Measurements from ENCODE around the gene TSPAN4.

TSPAN4 gene

DNA sequence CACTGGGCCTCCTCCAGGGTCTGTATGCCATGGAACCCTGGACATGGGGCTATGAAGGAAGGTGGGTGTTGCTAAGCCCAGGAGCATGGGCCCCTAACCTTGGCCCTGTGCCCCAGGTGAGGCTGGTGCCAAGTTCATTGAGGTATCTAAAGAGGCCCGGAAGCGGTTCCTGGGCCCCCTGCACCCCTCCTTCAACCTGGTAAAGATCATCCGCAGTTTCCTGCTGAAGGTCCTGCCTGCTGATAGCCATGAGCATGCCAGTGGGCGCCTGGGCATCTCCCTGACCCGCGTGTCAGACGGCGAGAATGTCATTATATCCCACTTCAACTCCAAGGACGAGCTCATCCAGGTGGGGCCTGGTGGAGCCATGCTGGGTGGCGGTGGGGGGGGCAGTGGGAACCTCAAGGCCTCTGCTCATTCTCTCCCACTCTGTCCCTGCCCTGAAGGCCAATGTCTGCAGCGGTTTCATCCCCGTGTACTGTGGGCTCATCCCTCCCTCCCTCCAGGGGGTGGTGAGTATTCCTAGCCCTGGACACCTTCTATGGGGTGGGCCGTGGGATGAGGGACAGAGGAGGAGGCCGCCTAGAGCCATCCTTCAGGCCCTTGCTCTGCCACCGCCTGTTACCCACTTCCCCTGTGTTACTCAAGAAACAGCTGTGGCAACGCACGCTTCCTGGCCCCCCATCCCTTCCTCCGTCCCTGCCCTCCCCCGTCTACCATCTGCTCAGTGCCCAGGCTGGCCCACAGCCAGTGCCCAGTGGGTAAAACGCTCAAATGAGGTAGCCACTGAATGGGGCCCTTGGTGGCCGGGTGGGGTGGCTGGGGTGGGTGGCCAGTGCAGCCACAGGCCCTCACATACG, 20.9 kb upstream of the TSPAN4 start:
- Mint-ChIP-seq H3K27me3 (ENCODE audit: low read depth) (peaks cover 15% of the 10 kb centered on the region), H3K4me3 (peak overlapping the region; percentile 61 to 73 (median 69)), H3K9me3 (no peaks in the 10 kb centered on the region), H3K4me1 (peaks cover 9% of the 10 kb centered on the region), H3K36me3 (ENCODE audit: low read depth) (peaks cover 8% of the 10 kb centered on the region), H3K27ac (no peak overlapping the region)
- TF ChIP-seq, protein P1, sequence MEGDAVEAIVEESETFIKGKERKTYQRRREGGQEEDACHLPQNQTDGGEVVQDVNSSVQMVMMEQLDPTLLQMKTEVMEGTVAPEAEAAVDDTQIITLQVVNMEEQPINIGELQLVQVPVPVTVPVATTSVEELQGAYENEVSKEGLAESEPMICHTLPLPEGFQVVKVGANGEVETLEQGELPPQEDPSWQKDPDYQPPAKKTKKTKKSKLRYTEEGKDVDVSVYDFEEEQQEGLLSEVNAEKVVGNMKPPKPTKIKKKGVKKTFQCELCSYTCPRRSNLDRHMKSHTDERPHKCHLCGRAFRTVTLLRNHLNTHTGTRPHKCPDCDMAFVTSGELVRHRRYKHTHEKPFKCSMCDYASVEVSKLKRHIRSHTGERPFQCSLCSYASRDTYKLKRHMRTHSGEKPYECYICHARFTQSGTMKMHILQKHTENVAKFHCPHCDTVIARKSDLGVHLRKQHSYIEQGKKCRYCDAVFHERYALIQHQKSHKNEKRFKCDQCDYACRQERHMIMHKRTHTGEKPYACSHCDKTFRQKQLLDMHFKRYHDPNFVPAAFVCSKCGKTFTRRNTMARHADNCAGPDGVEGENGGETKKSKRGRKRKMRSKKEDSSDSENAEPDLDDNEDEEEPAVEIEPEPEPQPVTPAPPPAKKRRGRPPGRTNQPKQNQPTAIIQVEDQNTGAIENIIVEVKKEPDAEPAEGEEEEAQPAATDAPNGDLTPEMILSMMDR (IDR thresholded peaks at IDR 0.05; ENCODE audit: unreplicated experiment in 3 of 3), result no peak

- Mint-ChIP-seq H3K27ac (no peak overlapping the region), H3K4me3 (no peak overlapping the region), H3K4me1 (peaks cover 18% of the 10 kb centered on the region), H3K9me3 (no peaks in the 10 kb centered on the region), H3K36me3 (ENCODE audit: low read depth) (peaks cover 8% of the 10 kb centered on the region), H3K27me3 (ENCODE audit: low read depth) (peaks cover 24% of the 10 kb centered on the region)
- TF ChIP-seq, protein P1 (IDR thresholded peaks at IDR 0.05; ENCODE audit: unreplicated experiment in 3 of 3), result no peak
These were observed 19.0 kb upstream of the TSPAN4 start for GRCh38 chr11:823441-824291.

DNA sequence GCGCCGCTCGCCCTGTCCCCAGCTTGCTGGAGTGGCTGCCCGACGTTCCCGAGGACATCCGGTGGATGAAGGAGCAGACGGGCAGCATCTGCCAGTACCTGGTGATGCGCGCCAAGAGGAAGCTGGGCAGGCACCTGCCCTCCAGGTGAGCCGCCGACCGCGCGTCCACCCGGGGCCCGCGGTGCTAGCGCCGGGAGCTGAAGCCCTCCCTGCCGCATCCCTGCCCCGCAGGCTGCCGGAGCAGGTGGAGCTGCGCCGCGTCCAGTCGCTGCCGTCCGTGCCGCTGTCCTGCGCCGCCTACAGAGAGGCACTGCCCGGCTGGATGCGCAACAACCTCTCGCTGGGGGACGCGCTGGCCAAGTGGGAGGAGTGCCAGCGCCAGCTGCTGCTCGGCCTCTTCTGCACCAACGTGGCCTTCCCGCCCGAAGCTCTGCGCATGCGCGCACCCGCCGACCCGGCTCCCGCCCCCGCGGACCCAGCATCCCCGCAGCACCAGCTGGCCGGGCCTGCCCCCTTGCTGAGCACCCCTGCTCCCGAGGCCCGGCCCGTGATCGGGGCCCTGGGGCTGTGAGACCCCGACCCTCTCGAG, 18.3 kb upstream of the TSPAN4 start:
- Mint-ChIP-seq H3K4me1 (peaks cover 24% of the 10 kb centered on the region), H3K9me3 (no peaks in the 10 kb centered on the region), H3K27me3 (ENCODE audit: low read depth) (peaks cover 31% of the 10 kb centered on the region), H3K4me3 (no peak overlapping the region), H3K27ac (no peak overlapping the region), H3K36me3 (ENCODE audit: low read depth) (peaks cover 8% of the 10 kb centered on the region)
- TF ChIP-seq, protein P1 (IDR thresholded peaks at IDR 0.05; ENCODE audit: unreplicated experiment in 3 of 3), result no peak

DNA sequence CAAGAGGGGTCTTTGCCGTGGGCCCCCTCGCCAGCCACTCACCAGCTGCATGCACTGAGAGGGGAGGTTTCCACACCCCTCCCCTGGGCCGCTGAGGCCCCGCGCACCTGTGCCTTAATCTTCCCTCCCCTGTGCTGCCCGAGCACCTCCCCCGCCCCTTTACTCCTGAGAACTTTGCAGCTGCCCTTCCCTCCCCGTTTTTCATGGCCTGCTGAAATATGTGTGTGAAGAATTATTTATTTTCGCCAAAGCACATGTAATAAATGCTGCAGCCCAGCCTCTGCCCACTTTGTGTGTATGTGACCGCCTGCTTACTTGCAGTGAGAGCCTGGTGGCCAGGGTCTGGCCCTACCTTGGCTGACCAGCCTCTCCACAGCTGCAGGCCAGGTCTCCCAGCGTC, 17.7 kb upstream of the TSPAN4 start:
- Mint-ChIP-seq H3K27ac (no peak overlapping the region), H3K27me3 (ENCODE audit: low read depth) (peaks cover 34% of the 10 kb centered on the region), H3K4me3 (peak overlapping the region; percentile 10 to 46 (median 34)), H3K9me3 (no peaks in the 10 kb centered on the region), H3K4me1 (peaks cover 27% of the 10 kb centered on the region), H3K36me3 (ENCODE audit: low read depth) (peaks cover 8% of the 10 kb centered on the region)
- TF ChIP-seq, protein P1 (IDR thresholded peaks at IDR 0.05; ENCODE audit: unreplicated experiment in 3 of 3), result no peak

GRCh38 chr11:825366-826226, 17.1 kb upstream of the TSPAN4 start:
- H3K4me1 Mint-ChIP-seq, result peaks cover 27% of the 10 kb centered on the region
- peaks cover 34% of the 10 kb centered on the region for H3K27me3 Mint-ChIP-seq (ENCODE audit: low read depth)
- H3K36me3 Mint-ChIP-seq (ENCODE audit: low read depth), result peaks cover 8% of the 10 kb centered on the region
- TF ChIP-seq, protein P1 (IDR thresholded peaks at IDR 0.05; ENCODE audit: unreplicated experiment in 3 of 3), result no peak
- H3K9me3 Mint-ChIP-seq, result no peaks in the 10 kb centered on the region
- H3K4me3 Mint-ChIP-seq, result peak overlapping the region; percentile 34 to 46 (median 44)
- H3K27ac Mint-ChIP-seq, result no peak overlapping the region

Data from nephron (organoid).